ENCODE measurements around the gene TOR1AIP2. TPM values are rescaled to one million over a fixed set of nuclear protein-coding genes. Genes with fewer than 3 reads are reported as not detected.

The TOR1AIP2 gene
- total RNA-seq, 4 donors from 2014 or later, result 61.5 to 73.8 (median 68.0) TPM

DNA sequence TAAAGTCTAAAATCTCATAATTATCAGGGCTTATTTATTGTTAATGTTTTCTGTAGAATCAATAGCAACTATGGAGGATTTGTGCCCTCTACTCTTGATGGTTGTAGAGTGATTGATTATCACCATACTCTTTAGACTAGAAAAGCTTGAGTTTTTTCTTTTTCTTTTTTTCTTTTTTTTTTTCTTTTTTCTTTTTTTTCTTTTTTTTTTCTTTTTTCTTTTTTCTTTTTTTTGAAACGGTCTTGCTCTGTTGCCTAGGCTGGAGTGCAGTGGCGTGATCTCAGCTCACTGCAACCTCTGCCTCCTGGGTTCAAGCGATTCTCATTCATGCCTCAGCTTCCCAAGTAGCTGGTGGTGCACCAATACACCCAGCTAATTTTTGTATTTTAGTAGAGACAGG, 34.2 kb upstream of the TOR1AIP2 start:
- no peak overlapping the region for H3K27ac ChIP-seq
- H3K36me3 ChIP-seq, result peaks cover 5 to 97% of the 10 kb centered on the region in 2 donors
- TF ChIP-seq POLR2AphosphoS5 (IDR thresholded peaks at IDR 0.05) (no peak), EP300 (IDR thresholded peaks at IDR 0.05) (no peak), POLR2A (IDR thresholded peaks at IDR 0.05) (no peak)
- TF ChIP-seq, protein P1, sequence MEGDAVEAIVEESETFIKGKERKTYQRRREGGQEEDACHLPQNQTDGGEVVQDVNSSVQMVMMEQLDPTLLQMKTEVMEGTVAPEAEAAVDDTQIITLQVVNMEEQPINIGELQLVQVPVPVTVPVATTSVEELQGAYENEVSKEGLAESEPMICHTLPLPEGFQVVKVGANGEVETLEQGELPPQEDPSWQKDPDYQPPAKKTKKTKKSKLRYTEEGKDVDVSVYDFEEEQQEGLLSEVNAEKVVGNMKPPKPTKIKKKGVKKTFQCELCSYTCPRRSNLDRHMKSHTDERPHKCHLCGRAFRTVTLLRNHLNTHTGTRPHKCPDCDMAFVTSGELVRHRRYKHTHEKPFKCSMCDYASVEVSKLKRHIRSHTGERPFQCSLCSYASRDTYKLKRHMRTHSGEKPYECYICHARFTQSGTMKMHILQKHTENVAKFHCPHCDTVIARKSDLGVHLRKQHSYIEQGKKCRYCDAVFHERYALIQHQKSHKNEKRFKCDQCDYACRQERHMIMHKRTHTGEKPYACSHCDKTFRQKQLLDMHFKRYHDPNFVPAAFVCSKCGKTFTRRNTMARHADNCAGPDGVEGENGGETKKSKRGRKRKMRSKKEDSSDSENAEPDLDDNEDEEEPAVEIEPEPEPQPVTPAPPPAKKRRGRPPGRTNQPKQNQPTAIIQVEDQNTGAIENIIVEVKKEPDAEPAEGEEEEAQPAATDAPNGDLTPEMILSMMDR (IDR thresholded peaks at IDR 0.05), result no peak
- H3K9me3 ChIP-seq, result no peaks in the 10 kb centered on the region
- no peak for ATAC-seq
- WGBS, 2 donors (ENCODE audit: low coverage in 1 of 2), result 96% methylated on average over 3 of the region's 3 CpGs; no CpG with 5 or more reads in 1 of the 2 donors
- peaks cover 0 to 5% (median 0%) of the 10 kb centered on the region in 3 donors for H3K4me1 ChIP-seq
- no peaks in the 10 kb centered on the region for H3K27me3 ChIP-seq
- H3K4me3 ChIP-seq, result no peak overlapping the region

DNA sequence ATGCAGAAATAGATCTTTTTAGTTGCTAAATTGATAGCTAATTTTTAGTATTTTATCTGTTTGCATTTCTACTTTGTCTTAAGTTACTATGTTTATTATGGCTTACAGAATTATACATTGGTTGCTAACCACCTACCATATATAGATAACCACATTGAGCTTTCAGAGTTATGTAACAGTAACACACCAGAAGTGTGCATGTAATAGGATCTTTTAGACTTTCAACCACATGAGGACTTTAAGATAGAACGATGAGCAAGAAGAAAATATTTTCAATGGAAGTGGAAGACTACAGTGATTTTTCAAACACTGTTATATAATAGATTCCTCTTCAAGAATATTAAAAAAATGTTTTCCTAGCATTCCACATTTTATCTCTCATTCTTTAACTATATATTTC, 33.3 kb upstream of the TOR1AIP2 start:
- Histone ChIP-seq H3K9me3 (no peaks in the 10 kb centered on the region), H3K36me3 (peaks cover 4 to 95% of the 10 kb centered on the region in 2 donors), H3K4me1 (peaks cover 0 to 5% (median 0%) of the 10 kb centered on the region in 3 donors), H3K27me3 (no peaks in the 10 kb centered on the region), H3K27ac (no peak overlapping the region), H3K4me3 (no peak overlapping the region)
- no peak for ATAC-seq
- TF ChIP-seq POLR2AphosphoS5 (IDR thresholded peaks at IDR 0.05) (no peak), POLR2A (IDR thresholded peaks at IDR 0.05) (no peak), EP300 (IDR thresholded peaks at IDR 0.05) (no peak)
- TF ChIP-seq, protein P1 (IDR thresholded peaks at IDR 0.05), result no peak
- 35 to 67% methylated on average over 1 of the region's 1 CpG for WGBS, 2 donors (ENCODE audit: low coverage in 1 of 2)

DNA sequence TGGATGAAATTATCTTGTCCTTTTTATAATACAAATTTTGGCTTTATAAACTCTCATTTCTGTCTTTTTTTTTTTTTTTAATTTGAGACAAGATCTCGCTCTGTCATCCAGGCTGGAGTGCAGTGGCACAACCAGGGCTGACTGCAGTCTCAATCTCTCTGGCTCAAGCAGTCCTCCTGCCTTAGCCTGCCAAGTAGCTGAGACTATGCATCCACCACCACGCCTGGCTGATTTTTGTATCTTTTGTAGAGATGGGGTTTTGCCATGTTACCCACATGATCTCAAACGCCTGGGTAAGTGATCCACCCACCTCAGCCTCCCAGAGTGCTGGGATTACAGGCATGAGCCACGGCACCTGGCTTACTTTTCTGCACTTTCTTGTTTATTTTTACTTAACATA, 12.0 kb upstream of the TOR1AIP2 start:
- WGBS, 2 donors (ENCODE audit: low coverage in 1 of 2), result 41 to 49% methylated on average over 3 to 4 of the region's 4 CpGs
- no peak for ATAC-seq
- H3K4me1 ChIP-seq, result peaks cover 4 to 53% (median 11%) of the 10 kb centered on the region in 3 donors
- no peak overlapping the region for H3K4me3 ChIP-seq
- no peaks in the 10 kb centered on the region for H3K27me3 ChIP-seq
- H3K27ac ChIP-seq, result no peak overlapping the region
- TF ChIP-seq POLR2AphosphoS5 (IDR thresholded peaks at IDR 0.05), result no peak
- TF ChIP-seq, protein P1 (IDR thresholded peaks at IDR 0.05), result no peak
- no peak for TF ChIP-seq POLR2A (IDR thresholded peaks at IDR 0.05)
- no peak for TF ChIP-seq EP300 (IDR thresholded peaks at IDR 0.05)
- peaks cover 0 to 87% of the 10 kb centered on the region in 2 donors for H3K36me3 ChIP-seq
- no peaks in the 10 kb centered on the region for H3K9me3 ChIP-seq

DNA sequence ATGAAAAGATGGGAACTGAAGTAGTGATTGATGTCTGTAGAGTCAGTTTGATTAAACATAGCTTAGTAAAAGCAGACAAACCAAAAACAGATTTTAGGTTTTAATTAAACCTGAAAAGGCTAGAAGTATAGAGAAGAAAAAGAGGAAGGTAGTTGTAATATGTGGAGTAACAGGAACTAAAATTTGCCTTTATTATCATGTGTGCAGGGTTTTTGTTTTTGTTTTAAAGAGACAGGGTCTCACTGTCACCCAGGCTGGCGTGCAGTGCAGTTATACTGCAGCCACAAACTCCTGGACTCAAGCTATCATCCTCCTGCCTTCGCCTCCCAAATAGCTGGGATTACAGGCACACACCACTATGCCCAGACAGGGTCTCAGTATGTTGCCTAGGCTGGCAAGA, 10.5 kb upstream of the TOR1AIP2 start:
- Histone ChIP-seq H3K4me1 (peaks cover 4 to 67% (median 15%) of the 10 kb centered on the region in 3 donors), H3K4me3 (no peak overlapping the region), H3K27me3 (no peaks in the 10 kb centered on the region), H3K36me3 (peaks cover 0 to 74% of the 10 kb centered on the region in 2 donors), H3K9me3 (no peaks in the 10 kb centered on the region), H3K27ac (no peak overlapping the region)
- TF ChIP-seq, protein P1 (IDR thresholded peaks at IDR 0.05), result no peak
- TF ChIP-seq EP300 (IDR thresholded peaks at IDR 0.05) (no peak), POLR2A (IDR thresholded peaks at IDR 0.05) (no peak), POLR2AphosphoS5 (IDR thresholded peaks at IDR 0.05) (no peak)
- ATAC-seq, result no peak
- 41 to 42% methylated on average over 2 of the region's 2 CpGs for WGBS, 2 donors (ENCODE audit: low coverage in 1 of 2)

DNA sequence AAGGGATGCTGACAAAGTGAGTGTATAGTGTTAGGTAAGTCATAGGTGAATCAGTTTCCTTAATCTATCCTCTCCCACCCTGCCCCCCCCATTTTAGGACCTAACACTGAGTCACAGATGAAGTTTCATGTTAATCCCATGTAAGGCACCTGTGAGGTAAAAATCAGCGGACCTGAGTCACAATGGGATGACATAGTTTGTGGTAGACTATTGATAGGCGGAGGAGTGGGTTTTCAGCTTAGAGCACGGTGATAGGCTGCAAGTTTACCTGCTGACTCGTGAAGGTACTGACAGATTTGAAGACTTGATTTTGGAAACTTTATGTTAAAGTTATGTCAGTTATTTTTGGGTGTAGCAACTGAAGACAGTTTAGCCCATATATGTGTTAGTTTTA, 6.1 kb upstream of the TOR1AIP2 start:
- Histone ChIP-seq H3K4me3 (peak overlapping the region; percentile 73 to 78), H3K36me3 (peaks cover 0 to 32% of the 10 kb centered on the region in 2 donors), H3K9me3 (no peaks in the 10 kb centered on the region), H3K27ac (peak overlapping the region in 3 of 4 donors; percentile 91 to 99 (median 98)), H3K4me1 (peaks cover 8 to 70% (median 15%) of the 10 kb centered on the region in 3 donors), H3K27me3 (no peaks in the 10 kb centered on the region)
- no peak for ATAC-seq
- 6 to 7% methylated on average over 4 of the region's 4 CpGs for WGBS, 2 donors (ENCODE audit: low coverage in 1 of 2)
- TF ChIP-seq, protein P1 (IDR thresholded peaks at IDR 0.05), result no peak
- TF ChIP-seq POLR2AphosphoS5 (IDR thresholded peaks at IDR 0.05), result no peak
- TF ChIP-seq EP300 (IDR thresholded peaks at IDR 0.05), result no peak
- TF ChIP-seq POLR2A (IDR thresholded peaks at IDR 0.05), result no peak

Measured in gastroesophageal sphincter (tissue), 4 donors.